ENCODE data around the gene SHD. TPM values are rescaled to one million over a fixed set of nuclear protein-coding genes. Genes with fewer than 3 reads are reported as not detected.

SHD gene
- total RNA-seq, 4 donors from 2014 or later = 7.6 to 51.4 (median 27.5) TPM

DNA sequence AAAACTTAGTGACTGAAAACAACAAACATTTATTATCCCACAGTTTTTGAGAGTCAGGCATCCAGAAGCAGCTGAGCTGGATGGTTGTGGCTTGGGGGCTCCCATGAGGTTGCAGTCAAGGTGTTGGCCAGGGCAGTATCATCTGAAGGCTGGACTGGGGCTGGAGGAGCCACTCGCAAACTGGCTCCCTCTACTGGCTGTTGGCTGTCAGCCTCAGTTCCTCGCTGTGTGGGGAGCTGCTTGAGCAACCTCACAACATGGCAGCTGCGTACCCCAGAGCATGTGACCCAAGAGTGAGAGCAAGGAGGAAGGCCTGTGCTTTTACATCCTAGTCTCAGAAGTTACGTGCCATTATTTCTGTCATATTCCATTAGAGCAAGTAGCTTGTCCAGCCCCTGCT, 22.5 kb upstream of the SHD start:
- H3K36me3 ChIP-seq = peaks cover 1 to 90% (median 38%) of the 10 kb centered on the region in 4 donors

DNA sequence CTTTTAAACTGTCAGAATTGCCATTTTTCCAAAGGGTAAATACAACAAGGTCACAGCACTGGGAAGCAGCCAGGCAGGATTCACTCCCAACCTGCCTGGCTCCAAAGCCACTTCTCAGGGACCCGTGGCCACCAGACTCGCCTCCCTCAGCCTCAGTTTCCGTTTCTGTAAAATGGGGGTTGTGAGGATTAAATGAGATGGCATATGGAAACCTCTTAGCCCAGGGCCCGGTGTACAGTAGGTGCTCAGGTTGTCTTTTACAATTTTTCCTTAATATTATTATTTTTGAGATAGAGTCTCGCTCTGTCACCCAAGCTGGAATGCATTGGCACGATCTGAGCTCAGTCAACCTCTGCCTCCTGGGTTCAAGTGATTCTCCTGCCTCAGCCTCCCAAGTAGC, 22.0 kb upstream of the SHD start:
- TF ChIP-seq EP300 (IDR thresholded peaks at IDR 0.05; ENCODE audit: low read depth) = no peak
- no peak for TF ChIP-seq POLR2AphosphoS5 (IDR thresholded peaks at IDR 0.05)
- TF ChIP-seq, protein P1, sequence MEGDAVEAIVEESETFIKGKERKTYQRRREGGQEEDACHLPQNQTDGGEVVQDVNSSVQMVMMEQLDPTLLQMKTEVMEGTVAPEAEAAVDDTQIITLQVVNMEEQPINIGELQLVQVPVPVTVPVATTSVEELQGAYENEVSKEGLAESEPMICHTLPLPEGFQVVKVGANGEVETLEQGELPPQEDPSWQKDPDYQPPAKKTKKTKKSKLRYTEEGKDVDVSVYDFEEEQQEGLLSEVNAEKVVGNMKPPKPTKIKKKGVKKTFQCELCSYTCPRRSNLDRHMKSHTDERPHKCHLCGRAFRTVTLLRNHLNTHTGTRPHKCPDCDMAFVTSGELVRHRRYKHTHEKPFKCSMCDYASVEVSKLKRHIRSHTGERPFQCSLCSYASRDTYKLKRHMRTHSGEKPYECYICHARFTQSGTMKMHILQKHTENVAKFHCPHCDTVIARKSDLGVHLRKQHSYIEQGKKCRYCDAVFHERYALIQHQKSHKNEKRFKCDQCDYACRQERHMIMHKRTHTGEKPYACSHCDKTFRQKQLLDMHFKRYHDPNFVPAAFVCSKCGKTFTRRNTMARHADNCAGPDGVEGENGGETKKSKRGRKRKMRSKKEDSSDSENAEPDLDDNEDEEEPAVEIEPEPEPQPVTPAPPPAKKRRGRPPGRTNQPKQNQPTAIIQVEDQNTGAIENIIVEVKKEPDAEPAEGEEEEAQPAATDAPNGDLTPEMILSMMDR (IDR thresholded peaks at IDR 0.05) = no peak
- in situ Hi-C loops (cut with MboI; ENCODE audit: low pct_ligation_motif_present in 1 of 4, low pct_unique_long_range_greater_than_20kb in 1 of 4, low sequenced_read_pairs in 3 of 4) = loop anchor here in 1 of 4 donors (25.0 kb wide), 1 partner anchor 105 kb away; no protein-coding TSS in a partner anchor
- H3K4me3 ChIP-seq = no peak overlapping the region
- H3K27me3 ChIP-seq = no peaks in the 10 kb centered on the region
- peaks cover 1 to 90% (median 38%) of the 10 kb centered on the region in 4 donors for H3K36me3 ChIP-seq
- no peaks in the 10 kb centered on the region for H3K4me1 ChIP-seq
- H3K9me3 ChIP-seq = no peaks in the 10 kb centered on the region
- intact Hi-C loops (cut with DNase I; ENCODE audit: low total_unique reads) = no loop called here
- WGBS, 2 donors (ENCODE audit: low coverage in 1 of 2) = 80 to 85% methylated on average over 6 of the region's 6 CpGs
- no peak for DNase-seq
- H3K27ac ChIP-seq = no peak overlapping the region

More for the DNA sequence above, 22.5 kb upstream of the SHD start:
- TF ChIP-seq POLR2AphosphoS5 (IDR thresholded peaks at IDR 0.05) (no peak), POLR2A (IDR thresholded peaks at IDR 0.05) (no peak), EP300 (IDR thresholded peaks at IDR 0.05; ENCODE audit: low read depth) (no peak)
- TF ChIP-seq, protein P1 (IDR thresholded peaks at IDR 0.05) = no peak
- Histone ChIP-seq H3K27ac (no peak overlapping the region), H3K9me3 (no peaks in the 10 kb centered on the region), H3K4me3 (no peak overlapping the region), H3K4me1 (no peaks in the 10 kb centered on the region), H3K27me3 (no peaks in the 10 kb centered on the region)
- in situ Hi-C loops (cut with MboI; ENCODE audit: low pct_ligation_motif_present in 1 of 4, low pct_unique_long_range_greater_than_20kb in 1 of 4, low sequenced_read_pairs in 3 of 4) (loop anchor here in 1 of 4 donors (25.0 kb wide), 1 partner anchor 106 kb away; no protein-coding TSS in a partner anchor), intact Hi-C loops (cut with DNase I; ENCODE audit: low total_unique reads) (no loop called here)
- WGBS, 2 donors (ENCODE audit: low coverage in 1 of 2) = 98% methylated on average over 4 of the region's 4 CpGs; no CpG with 5 or more reads in 1 of the 2 donors
- DNase-seq = no peak

DNA sequence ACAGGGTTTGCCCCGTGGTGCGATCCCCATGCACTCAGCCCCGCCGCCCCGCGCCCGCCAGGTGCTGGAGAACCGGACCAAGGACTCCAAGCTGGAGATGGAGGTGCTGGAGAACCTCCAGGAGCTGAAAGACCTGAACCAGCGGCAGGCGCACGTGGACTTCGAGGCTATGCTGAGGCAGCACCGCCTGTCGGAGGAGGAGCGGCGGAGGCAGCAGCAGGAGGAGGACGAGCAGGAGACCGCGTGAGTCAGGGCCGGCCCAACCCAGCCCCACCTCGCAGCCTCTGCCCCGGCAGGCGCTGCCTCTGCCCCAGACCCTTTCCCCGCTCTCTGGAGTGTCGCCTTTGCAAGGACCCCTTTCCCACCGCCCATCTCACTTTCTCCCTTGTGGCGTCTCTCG, 20.9 kb upstream of the SHD start:
- Histone ChIP-seq H3K9me3 (no peaks in the 10 kb centered on the region), H3K27ac (no peak overlapping the region), H3K27me3 (no peaks in the 10 kb centered on the region), H3K4me3 (no peak overlapping the region), H3K4me1 (no peaks in the 10 kb centered on the region), H3K36me3 (peaks cover 0 to 80% (median 39%) of the 10 kb centered on the region in 4 donors)
- DNase-seq = no peak
- in situ Hi-C loops (cut with MboI; ENCODE audit: low pct_ligation_motif_present in 1 of 4, low pct_unique_long_range_greater_than_20kb in 1 of 4, low sequenced_read_pairs in 3 of 4) (loop anchor here in 1 of 4 donors (25.0 kb wide), 1 partner anchor 104 kb away; no protein-coding TSS in a partner anchor), intact Hi-C loops (cut with DNase I; ENCODE audit: low total_unique reads) (no loop called here)
- TF ChIP-seq POLR2A (IDR thresholded peaks at IDR 0.05) = no peak
- no peak for TF ChIP-seq EP300 (IDR thresholded peaks at IDR 0.05; ENCODE audit: low read depth)
- TF ChIP-seq POLR2AphosphoS5 (IDR thresholded peaks at IDR 0.05) = no peak
- TF ChIP-seq, protein P1 (IDR thresholded peaks at IDR 0.05) = no peak
- 93% methylated on average over 28 of the region's 28 CpGs; no CpG with 5 or more reads in 1 of the 2 donors for WGBS, 2 donors (ENCODE audit: low coverage in 1 of 2)

DNA sequence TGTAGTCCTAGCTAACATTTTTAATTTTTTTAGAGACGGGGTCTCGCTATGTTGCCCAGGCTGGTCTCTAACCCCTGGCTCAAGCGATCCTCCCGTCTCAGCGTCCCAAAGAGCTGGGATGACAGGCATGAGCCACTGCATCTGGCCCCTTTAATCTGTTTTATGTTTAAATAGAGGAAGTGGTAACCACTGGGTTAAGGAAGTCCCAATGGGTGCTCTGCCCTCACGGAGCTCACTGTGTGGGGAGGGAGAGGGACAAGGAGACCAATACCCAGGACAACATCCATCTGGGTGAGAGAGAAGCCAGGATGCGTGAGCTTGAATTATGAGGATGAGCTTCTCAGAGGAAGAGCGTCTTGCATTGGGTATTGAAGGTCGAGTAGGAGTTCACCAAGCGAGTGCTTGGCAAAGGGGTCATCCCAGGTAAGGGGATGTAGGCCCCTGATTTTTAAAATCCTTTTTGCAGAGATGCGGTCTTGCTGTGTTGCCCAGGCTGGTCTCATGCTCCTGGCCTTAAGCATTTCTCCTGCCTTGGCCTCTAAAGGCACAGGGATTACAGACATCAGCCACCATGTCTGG, 18.4 kb upstream of the SHD start:
- H3K4me3 ChIP-seq = no peak overlapping the region
- H3K9me3 ChIP-seq = no peaks in the 10 kb centered on the region
- DNase-seq = no peak
- H3K27ac ChIP-seq = no peak overlapping the region
- H3K27me3 ChIP-seq = no peaks in the 10 kb centered on the region
- no peak for TF ChIP-seq EP300 (IDR thresholded peaks at IDR 0.05; ENCODE audit: low read depth)
- TF ChIP-seq POLR2A (IDR thresholded peaks at IDR 0.05) = no peak
- TF ChIP-seq, protein P1 (IDR thresholded peaks at IDR 0.05) = no peak
- peaks cover 0 to 60% (median 32%) of the 10 kb centered on the region in 4 donors for H3K36me3 ChIP-seq
- intact Hi-C loops (cut with DNase I; ENCODE audit: low total_unique reads) = loop anchor here (10.0 kb wide), 1 partner anchor 94 kb away; no protein-coding TSS in a partner anchor
- WGBS, 2 donors (ENCODE audit: low coverage in 1 of 2) = 97 to 100% methylated on average over 5 to 11 of the region's 11 CpGs
- H3K4me1 ChIP-seq = peaks cover 0 to 3% (median 0%) of the 10 kb centered on the region in 4 donors
- in situ Hi-C loops (cut with MboI; ENCODE audit: low pct_ligation_motif_present in 1 of 4, low pct_unique_long_range_greater_than_20kb in 1 of 4, low sequenced_read_pairs in 3 of 4) = loop anchor here in 2 of 4 donors (10.0 to 25.0 kb wide), 2 partner anchors 94 to 102 kb away; no protein-coding TSS in a partner anchor

Data from transverse colon (tissue), 4 donors.